ENCODE measurements around the gene APIP. TPM values are rescaled to one million over a fixed set of nuclear protein-coding genes. Genes with fewer than 3 reads are reported as not detected.

The APIP gene
- total RNA-seq, 1 experiment from 2014 or later, result 42.6 TPM

GRCh38 chr11:34877375-34877975 lies 38.7 kb downstream of the APIP start:
- H3K4me3 ChIP-seq (ENCODE audit: low read depth in 2 of 2, low read length in 2 of 2), result no peak overlapping the region
- TF ChIP-seq TCF7L2 (IDR thresholded peaks at IDR 0.05; ENCODE audit: low read depth, low read length), result no peak
- no peak for TF ChIP-seq CTCF (IDR thresholded peaks at IDR 0.05)
- TF ChIP-seq REST (IDR thresholded peaks at IDR 0.05; ENCODE audit: insufficient read depth in 1 of 2, low read depth in 2 of 2, low read length in 1 of 2), result no peak
- no peak for TF ChIP-seq SIN3A (IDR thresholded peaks at IDR 0.05; ENCODE audit: borderline replicate concordance, insufficient read depth, low read depth, low read length)
- TF ChIP-seq POLR2AphosphoS5 (IDR thresholded peaks at IDR 0.05; ENCODE audit: low read depth, low read length), result no peak
- no peak for DNase-seq (ENCODE audit: low read depth, low spot score)
- CTCF ChIA-PET, result no interaction called here
- H3K9me3 ChIP-seq (ENCODE audit: control insufficient read depth, insufficient read depth, low read depth, low read length), result no peaks in the 10 kb centered on the region
- H3K36me3 ChIP-seq (ENCODE audit: control insufficient read depth, insufficient read depth, low read length), result no peaks in the 10 kb centered on the region
- no peaks in the 10 kb centered on the region for H3K4me1 ChIP-seq (ENCODE audit: control insufficient read depth, insufficient read depth, low read length)
- in situ Hi-C loops (cut with HindIII; ENCODE audit: low pct_unique_long_range_greater_than_20kb, low sequenced_read_pairs), result no loop called here
- POLR2A ChIA-PET, result no interaction called here
- no TSS peak for BruUV-seq (replicated peaks)
- no peak overlapping the region for H3K27ac ChIP-seq (ENCODE audit: low read length)
- intact Hi-C loops (cut with micrococcal nuclease; ENCODE audit: unreplicated experiment), result no loop called here
- no peaks in the 10 kb centered on the region for H3K27me3 ChIP-seq (ENCODE audit: control insufficient read depth, insufficient read depth, low read length)
- ATAC-seq, result no peak

GRCh38 chr11:34874202-34874601 lies 42.0 kb downstream of the APIP start:
- no peaks in the 10 kb centered on the region for H3K4me1 ChIP-seq (ENCODE audit: control insufficient read depth, insufficient read depth, low read length)
- in situ Hi-C loops (cut with HindIII; ENCODE audit: low pct_unique_long_range_greater_than_20kb, low sequenced_read_pairs), result no loop called here
- no peaks in the 10 kb centered on the region for H3K9me3 ChIP-seq (ENCODE audit: control insufficient read depth, insufficient read depth, low read depth, low read length)
- no peak for TF ChIP-seq SIN3A (IDR thresholded peaks at IDR 0.05; ENCODE audit: borderline replicate concordance, insufficient read depth, low read depth, low read length)
- no peak for TF ChIP-seq CTCF (IDR thresholded peaks at IDR 0.05)
- TF ChIP-seq POLR2AphosphoS5 (IDR thresholded peaks at IDR 0.05; ENCODE audit: low read depth, low read length), result no peak
- no peak for TF ChIP-seq REST (IDR thresholded peaks at IDR 0.05; ENCODE audit: insufficient read depth in 1 of 2, low read depth in 2 of 2, low read length in 1 of 2)
- no peak for TF ChIP-seq TCF7L2 (IDR thresholded peaks at IDR 0.05; ENCODE audit: low read depth, low read length)
- no peak for DNase-seq (ENCODE audit: low read depth, low spot score)
- ChIA-PET POLR2A (no interaction called here), CTCF (no interaction called here)
- H3K36me3 ChIP-seq (ENCODE audit: control insufficient read depth, insufficient read depth, low read length), result no peaks in the 10 kb centered on the region
- no peak for ATAC-seq
- H3K27me3 ChIP-seq (ENCODE audit: control insufficient read depth, insufficient read depth, low read length), result no peaks in the 10 kb centered on the region
- no peak overlapping the region for H3K4me3 ChIP-seq (ENCODE audit: low read depth in 2 of 2, low read length in 2 of 2)
- no TSS peak for BruUV-seq (replicated peaks)
- intact Hi-C loops (cut with micrococcal nuclease; ENCODE audit: unreplicated experiment), result no loop called here
- no peak overlapping the region for H3K27ac ChIP-seq (ENCODE audit: low read length)
